Testis (tissue), 3 donors: Measurements from ENCODE around the gene JMJD8. TPM values are rescaled to one million over a fixed set of nuclear protein-coding genes. Genes with fewer than 3 reads are reported as not detected.

Experiments
- DNase-seq: peaks from one replicate; pipeline ENCODE4 v3.0.0-alpha.2; 2019
- H3K27ac ChIP-seq, 2 donors: fragments of 200-600 bp; sonication (generic); one replicate each; pipeline ENCODE4 v1.5.1; 2019
- H3K27me3 ChIP-seq: fragments of 200-600 bp; sonication (generic); one replicate; pipeline ENCODE4 v1.5.1; 2019
- H3K36me3 ChIP-seq: fragments of 200-600 bp; sonication (generic); one replicate; pipeline ENCODE4 v1.5.1; 2017; ENCODE audit warnings: low read depth; ENCODE audit errors: missing control alignments
- H3K4me1 ChIP-seq: fragments of 200-600 bp; sonication (generic); one replicate; pipeline ENCODE4 v1.5.1; 2019
- H3K4me3 ChIP-seq, 2 donors: fragments of 200-600 bp; sonication (generic); one replicate each; pipeline ENCODE4 v1.5.1; 2017 to 2019
- H3K9me3 ChIP-seq: fragments of 200-600 bp; sonication (generic); one replicate; pipeline ENCODE4 v1.5.1; 2017
- CTCF ChIP-seq, 3 experiments: fragments of 450-650 bp in 2 of 3; fragments of 200-600 bp in 1 of 3; sonication (generic) in 1 of 3; IDR thresholded peaks; one replicate each; pipeline ENCODE4 v1.5.1; 2016 to 2019; ENCODE audit warnings: antibody characterized with exemption in 3 of 3, mild to moderate bottlenecking in 2 of 3, moderate library complexity in 1 of 3
- POLR2A ChIP-seq: fragments of 450-650 bp; IDR thresholded peaks from one replicate; pipeline ENCODE4 v1.6.1; 2017; ENCODE audit warnings: antibody characterized with exemption, mild to moderate bottlenecking, moderate library complexity
- WGBS, 2 donors: methylation state at CpG; one replicate each; pipeline ENCODE4 v1.1.5; 2018; 5-methylcytosine and 5-hydroxymethylcytosine counted together
- intact Hi-C: fragments of 100-400 bp; cut with DNase I; formaldehyde crosslinking; loops from one replicate; pipeline ENCODE4 v1.15.1; 2023; ENCODE audit warnings: low total_unique reads
- polyA plus RNA-seq: library from polyadenylated mRNA; stranded (reverse); fragments of 350-450 nt; fragmentation: Illumina TruSeq; extraction: RNeasy Lipid Tissue Mini Kit (QIAGEN cat#74804); gene quantifications from one replicate; pipeline ENCODE4 v1.2.3, GENCODE V29; 2014; ENCODE audit warnings: low read depth, low replicate concordance; ENCODE audit not compliant: insufficient read depth
- total RNA-seq, 2 donors: library from RNA; depleted of rRNA; stranded (reverse); fragments of >200 nt; gene quantifications; one replicate each; pipeline ENCODE4 v1.2.3, GENCODE V29; 2016

Gene JMJD8
- total and polyA plus RNA-seq, 3 donors from 2014 or later = 84.2 to 101 (median 95.5) TPM

- peak overlapping the region; percentile 69 to 85 for H3K4me3 ChIP-seq
- intact Hi-C loops = no loop called here
- TF ChIP-seq CTCF (IDR thresholded peaks at IDR 0.05) (no peak), POLR2A (no peak)
- H3K4me1 ChIP-seq = peaks cover 45% of the 10 kb centered on the region
- DNase-seq = peak; percentile 84
- peak overlapping the region; percentile 86 to 96 for H3K27ac ChIP-seq
- no peaks in the 10 kb centered on the region for H3K36me3 ChIP-seq
- H3K9me3 ChIP-seq = no peaks in the 10 kb centered on the region
- H3K27me3 ChIP-seq = no peaks in the 10 kb centered on the region
- WGBS, 2 donors = 25 to 38% methylated on average over 8 to 51 of the region's 52 CpGs
These were observed 5.0 kb downstream of the JMJD8 start for GRCh38 chr16:678858-679813.

- Histone ChIP-seq H3K4me1 (peaks cover 41% of the 10 kb centered on the region), H3K27me3 (no peaks in the 10 kb centered on the region), H3K9me3 (no peaks in the 10 kb centered on the region), H3K36me3 (no peaks in the 10 kb centered on the region), H3K27ac (peak overlapping the region in 1 of 2 donors; percentile 86), H3K4me3 (no peak overlapping the region)
- DNase-seq = no peak
- intact Hi-C loops = no loop called here
- TF ChIP-seq POLR2A (no peak), CTCF (IDR thresholded peaks at IDR 0.05) (no peak)
- WGBS, 2 donors = 81 to 82% methylated on average over 14 to 21 of the region's 21 CpGs
These were observed 5.8 kb downstream of the JMJD8 start for GRCh38 chr16:678209-678857.

DNA sequence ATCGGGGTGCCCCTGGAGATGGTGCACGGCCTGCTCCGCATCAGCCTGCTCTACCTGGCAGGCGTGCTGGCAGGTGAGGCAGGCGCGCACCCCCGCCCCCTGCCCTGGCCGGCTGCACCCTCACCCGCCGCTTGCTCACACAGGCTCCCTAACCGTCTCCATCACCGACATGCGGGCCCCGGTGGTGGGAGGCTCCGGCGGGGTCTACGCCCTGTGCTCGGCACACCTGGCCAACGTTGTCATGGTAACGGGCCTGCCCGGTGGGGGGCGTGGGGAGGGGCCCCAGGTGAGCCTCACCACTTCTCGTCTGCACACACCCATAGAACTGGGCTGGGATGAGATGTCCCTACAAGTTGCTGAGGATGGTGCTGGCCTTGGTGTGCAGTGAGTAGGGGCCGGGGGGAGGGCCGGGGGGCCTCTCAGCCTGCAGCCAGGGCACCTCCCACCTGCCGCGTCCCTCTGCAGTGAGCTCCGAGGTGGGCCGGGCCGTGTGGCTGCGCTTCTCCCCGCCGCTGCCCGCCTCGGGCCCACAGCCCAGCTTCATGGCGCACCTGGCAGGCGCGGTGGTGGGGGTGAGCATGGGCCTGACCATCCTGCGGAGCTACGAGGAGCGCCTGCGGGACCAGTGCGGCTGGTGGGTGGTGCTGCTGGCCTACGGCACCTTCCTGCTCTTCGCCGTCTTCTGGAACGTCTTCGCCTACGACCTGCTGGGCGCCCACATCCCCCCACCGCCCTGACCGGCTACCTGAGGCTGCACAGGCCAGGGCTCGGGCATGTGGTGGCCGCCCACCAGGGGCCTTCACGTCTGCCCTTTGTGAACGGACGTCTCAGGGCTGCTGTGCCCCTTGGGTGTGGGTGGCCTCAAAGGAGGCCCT is 6.6 kb downstream of the JMJD8 start:
- Histone ChIP-seq H3K27ac (no peak overlapping the region), H3K4me1 (peaks cover 38% of the 10 kb centered on the region), H3K27me3 (no peaks in the 10 kb centered on the region), H3K36me3 (no peaks in the 10 kb centered on the region), H3K9me3 (no peaks in the 10 kb centered on the region), H3K4me3 (no peak overlapping the region)
- 80 to 87% methylated on average over 18 to 57 of the region's 57 CpGs for WGBS, 2 donors
- DNase-seq = no peak
- intact Hi-C loops = no loop called here
- TF ChIP-seq CTCF (IDR thresholded peaks at IDR 0.05) (no peak), POLR2A (no peak)

- no peak for DNase-seq
- peaks cover 38% of the 10 kb centered on the region for H3K4me1 ChIP-seq
- no peak overlapping the region for H3K27ac ChIP-seq
- H3K4me3 ChIP-seq = no peak overlapping the region
- no peaks in the 10 kb centered on the region for H3K9me3 ChIP-seq
- TF ChIP-seq POLR2A = no peak
- TF ChIP-seq CTCF (IDR thresholded peaks at IDR 0.05) = no peak
- H3K36me3 ChIP-seq = no peaks in the 10 kb centered on the region
- H3K27me3 ChIP-seq = no peaks in the 10 kb centered on the region
- 87 to 90% methylated on average over 14 to 23 of the region's 23 CpGs for WGBS, 2 donors
- intact Hi-C loops = no loop called here
These were observed 7.2 kb downstream of the JMJD8 start for GRCh38 chr16:676913-677312.
